ENCODE results near the gene MEAK7. TPM values are rescaled to one million over a fixed set of nuclear protein-coding genes. Genes with fewer than 3 reads are reported as not detected.

Gene MEAK7, protein sequence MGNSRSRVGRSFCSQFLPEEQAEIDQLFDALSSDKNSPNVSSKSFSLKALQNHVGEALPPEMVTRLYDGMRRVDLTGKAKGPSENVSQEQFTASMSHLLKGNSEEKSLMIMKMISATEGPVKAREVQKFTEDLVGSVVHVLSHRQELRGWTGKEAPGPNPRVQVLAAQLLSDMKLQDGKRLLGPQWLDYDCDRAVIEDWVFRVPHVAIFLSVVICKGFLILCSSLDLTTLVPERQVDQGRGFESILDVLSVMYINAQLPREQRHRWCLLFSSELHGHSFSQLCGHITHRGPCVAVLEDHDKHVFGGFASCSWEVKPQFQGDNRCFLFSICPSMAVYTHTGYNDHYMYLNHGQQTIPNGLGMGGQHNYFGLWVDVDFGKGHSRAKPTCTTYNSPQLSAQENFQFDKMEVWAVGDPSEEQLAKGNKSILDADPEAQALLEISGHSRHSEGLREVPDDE
- total RNA-seq, result 36.7 and 47.9 TPM in 2 replicates

DNA sequence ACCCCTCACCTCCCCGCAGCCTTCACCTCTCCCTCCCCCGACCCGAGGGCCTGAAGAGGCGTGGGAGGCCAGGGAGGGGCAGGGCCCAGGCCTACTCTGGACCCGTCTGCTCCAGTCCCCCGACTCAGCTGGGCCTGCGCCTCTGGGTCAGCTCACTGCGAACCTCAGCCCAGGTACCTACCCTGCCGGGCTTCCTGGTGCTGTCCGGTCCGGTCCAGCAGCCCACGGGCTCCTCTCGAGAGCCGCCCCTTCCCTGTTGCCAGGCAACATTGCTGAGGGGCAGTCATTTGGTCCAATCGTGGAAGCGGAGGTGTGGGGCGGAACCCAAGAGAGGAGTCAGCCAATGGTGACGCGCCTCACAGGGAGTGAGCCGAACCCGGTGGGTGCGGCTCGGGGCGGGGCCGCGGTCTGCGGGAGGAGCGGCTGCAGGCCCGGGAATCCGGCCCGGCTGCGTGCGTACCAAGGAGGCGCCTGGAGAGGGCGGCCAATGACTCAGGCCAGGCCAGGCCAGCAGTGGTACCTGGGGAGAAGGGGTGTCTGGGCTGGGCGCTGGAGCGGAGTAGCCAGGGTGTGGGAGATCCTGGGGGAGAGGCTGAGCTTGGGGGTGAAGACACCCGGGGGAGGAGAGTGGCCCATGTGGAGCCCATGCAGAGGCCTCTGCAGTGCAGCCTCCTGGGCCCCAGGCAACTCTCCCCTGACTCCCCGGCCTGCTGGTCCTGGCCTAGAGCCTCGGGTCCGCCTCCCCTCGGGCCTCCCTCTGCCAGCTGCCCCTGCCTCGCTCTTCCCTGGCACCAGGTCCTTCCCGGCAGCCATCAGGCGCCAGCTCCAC, at the start of gene MEAK7:
TSS of gene MEAK7 (minus strand) at position 240 of the 829 bp plus-strand sequence. CDS start 6,573 bp downstream, outside the sequence.
- TF ChIP-seq, protein P1, sequence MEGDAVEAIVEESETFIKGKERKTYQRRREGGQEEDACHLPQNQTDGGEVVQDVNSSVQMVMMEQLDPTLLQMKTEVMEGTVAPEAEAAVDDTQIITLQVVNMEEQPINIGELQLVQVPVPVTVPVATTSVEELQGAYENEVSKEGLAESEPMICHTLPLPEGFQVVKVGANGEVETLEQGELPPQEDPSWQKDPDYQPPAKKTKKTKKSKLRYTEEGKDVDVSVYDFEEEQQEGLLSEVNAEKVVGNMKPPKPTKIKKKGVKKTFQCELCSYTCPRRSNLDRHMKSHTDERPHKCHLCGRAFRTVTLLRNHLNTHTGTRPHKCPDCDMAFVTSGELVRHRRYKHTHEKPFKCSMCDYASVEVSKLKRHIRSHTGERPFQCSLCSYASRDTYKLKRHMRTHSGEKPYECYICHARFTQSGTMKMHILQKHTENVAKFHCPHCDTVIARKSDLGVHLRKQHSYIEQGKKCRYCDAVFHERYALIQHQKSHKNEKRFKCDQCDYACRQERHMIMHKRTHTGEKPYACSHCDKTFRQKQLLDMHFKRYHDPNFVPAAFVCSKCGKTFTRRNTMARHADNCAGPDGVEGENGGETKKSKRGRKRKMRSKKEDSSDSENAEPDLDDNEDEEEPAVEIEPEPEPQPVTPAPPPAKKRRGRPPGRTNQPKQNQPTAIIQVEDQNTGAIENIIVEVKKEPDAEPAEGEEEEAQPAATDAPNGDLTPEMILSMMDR (IDR thresholded peaks at IDR 0.05; ENCODE audit: insufficient read depth, low read length, severe bottlenecking), result no peak
- DNase-seq (ENCODE audit: low read depth) (peak; percentile 90), FAIRE-seq (no peak)
- Histone ChIP-seq H3K36me3 (ENCODE audit: control insufficient read depth, insufficient read depth, low read length) (peaks cover 10% of the 10 kb centered on the region), H3K4me3 (ENCODE audit: low read depth, low read length) (peak within 1 kb of the TSS; percentile 86), H3K27me3 (ENCODE audit: control insufficient read depth, insufficient read depth, low read length) (no peaks in the 10 kb centered on the region)

DNA sequence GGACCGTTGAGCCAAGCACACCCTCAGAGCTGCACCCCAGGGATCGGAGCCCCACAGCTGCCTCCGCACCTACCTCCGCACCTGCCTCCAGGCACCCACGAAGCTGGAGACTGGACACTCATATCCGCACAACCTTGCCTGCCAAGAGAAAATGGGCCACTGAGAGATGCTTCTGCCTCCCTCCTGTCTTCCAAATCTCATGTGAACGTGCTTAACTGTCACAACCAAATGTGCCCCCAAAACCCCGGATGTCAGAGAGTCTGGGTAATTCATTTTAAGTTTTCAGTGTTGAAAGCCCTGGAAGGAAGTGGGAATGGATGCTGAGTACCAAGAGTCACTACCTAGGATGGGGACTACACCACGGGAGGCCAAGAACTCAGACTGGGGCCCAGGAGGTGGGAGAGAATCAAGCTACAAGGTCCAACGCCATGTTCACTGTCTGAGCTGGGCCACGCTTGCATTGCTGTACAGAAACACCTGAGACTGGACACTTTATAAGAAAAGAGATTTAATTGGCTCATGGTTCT, 49.5 kb upstream of the MEAK7 start:
- FAIRE-seq (no peak), DNase-seq (ENCODE audit: low read depth) (no peak)
- no peaks in the 10 kb centered on the region for H3K36me3 ChIP-seq (ENCODE audit: control insufficient read depth, insufficient read depth, low read length)
- H3K4me3 ChIP-seq (ENCODE audit: low read depth, low read length), result no peak overlapping the region
- TF ChIP-seq, protein P1 (IDR thresholded peaks at IDR 0.05; ENCODE audit: insufficient read depth, low read length, severe bottlenecking), result no peak
- no peaks in the 10 kb centered on the region for H3K27me3 ChIP-seq (ENCODE audit: control insufficient read depth, insufficient read depth, low read length)

DNA sequence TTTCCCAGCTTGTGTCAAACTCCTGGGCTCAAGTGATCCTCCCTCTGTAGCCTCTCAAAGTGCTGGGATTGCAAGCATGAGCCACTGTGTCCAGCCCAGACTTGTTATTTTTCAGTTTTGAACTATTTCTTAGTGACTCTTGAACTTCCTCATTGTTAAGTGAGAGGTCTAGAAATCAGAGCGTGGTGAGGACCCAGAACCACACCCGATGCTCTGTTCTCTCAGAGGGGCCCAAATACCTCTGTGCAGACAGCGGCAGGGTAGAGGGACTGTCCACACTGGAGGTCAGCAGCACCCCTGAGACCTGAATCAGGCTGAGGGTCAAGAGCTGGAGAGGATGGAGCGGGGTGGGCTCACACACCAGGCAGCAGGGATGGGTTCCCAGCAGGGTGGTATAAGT, 47.7 kb upstream of the MEAK7 start:
- no peak overlapping the region for H3K4me3 ChIP-seq (ENCODE audit: low read depth, low read length)
- DNase-seq (ENCODE audit: low read depth) (peak; percentile 57), FAIRE-seq (no peak)
- H3K36me3 ChIP-seq (ENCODE audit: control insufficient read depth, insufficient read depth, low read length), result no peaks in the 10 kb centered on the region
- no peaks in the 10 kb centered on the region for H3K27me3 ChIP-seq (ENCODE audit: control insufficient read depth, insufficient read depth, low read length)
- TF ChIP-seq, protein P1 (IDR thresholded peaks at IDR 0.05; ENCODE audit: insufficient read depth, low read length, severe bottlenecking), result no peak

DNA sequence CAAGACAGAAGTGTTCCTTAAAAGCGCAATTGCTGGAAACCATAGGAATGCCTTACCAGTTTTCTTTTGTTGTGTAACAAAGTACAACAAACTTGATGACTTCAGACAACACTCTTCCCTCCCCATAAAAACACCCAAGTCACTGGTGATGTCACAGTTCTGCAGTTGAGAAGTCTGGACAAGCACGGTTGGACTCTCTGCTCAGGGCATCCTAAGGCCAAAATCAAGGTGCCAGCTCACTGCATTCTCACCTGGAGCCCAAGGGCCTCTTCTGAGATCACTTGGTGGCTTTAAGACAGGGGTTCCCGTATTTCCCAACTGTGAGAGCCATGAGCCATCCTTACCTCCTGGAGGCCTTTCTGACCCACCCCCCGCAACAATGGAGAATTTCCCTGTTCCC, 45.6 kb upstream of the MEAK7 start:
- DNase-seq (ENCODE audit: low read depth) (peak; percentile 76), FAIRE-seq (no peak)
- TF ChIP-seq, protein P1 (IDR thresholded peaks at IDR 0.05; ENCODE audit: insufficient read depth, low read length, severe bottlenecking), result no peak

DNA sequence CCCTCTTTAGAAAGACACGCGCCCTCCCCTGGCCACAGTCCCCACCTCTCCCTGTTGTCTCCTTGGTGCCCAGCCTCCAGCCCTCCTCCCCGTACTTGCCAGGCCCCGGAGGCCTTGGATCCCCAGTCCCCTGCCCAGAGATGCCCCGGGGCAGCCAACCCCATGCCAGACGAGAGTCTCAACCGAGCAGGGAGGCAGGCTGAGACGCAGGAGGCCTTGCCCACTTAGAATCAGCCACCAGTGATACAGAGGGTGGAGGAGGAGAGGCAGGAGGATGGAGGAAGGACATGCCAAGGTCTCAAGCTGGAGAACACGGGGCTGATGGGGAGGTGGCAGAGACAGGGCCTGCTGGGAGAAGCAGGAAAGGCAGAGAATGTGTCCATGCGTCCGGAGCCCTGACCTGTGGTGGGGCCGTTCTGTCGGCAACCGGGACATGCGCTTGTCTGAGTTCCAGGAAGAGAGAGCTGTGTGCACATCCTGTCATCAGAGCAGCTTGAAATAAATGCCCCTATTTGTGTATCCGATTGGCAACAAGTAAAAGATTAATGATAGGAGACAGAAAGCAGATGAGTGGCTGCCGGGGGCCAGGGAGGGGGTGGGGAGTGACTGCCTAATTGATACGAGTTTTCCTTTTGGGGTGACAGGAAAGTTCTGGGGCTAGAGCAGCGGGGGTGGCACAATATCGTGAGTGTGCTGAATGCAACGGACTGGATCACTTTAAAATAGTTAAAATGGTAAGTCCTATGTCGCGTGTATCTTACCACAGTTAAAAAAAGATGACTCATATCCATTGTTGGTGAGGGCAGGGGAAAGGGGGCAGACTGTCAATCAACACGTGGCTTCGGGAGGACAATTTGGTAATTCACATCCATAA, 44.7 kb upstream of the MEAK7 start:
- TF ChIP-seq, protein P1 (IDR thresholded peaks at IDR 0.05; ENCODE audit: insufficient read depth, low read length, severe bottlenecking), result no peak
- peak; percentile 32 for FAIRE-seq
- no peaks in the 10 kb centered on the region for H3K36me3 ChIP-seq (ENCODE audit: control insufficient read depth, insufficient read depth, low read length)

More for the DNA sequence above, 45.6 kb upstream of the MEAK7 start:
- Histone ChIP-seq H3K36me3 (ENCODE audit: control insufficient read depth, insufficient read depth, low read length) (no peaks in the 10 kb centered on the region), H3K4me3 (ENCODE audit: low read depth, low read length) (no peak overlapping the region), H3K27me3 (ENCODE audit: control insufficient read depth, insufficient read depth, low read length) (no peaks in the 10 kb centered on the region)

More for the DNA sequence above, 44.7 kb upstream of the MEAK7 start:
- DNase-seq (ENCODE audit: low read depth), result no peak
- no peak overlapping the region for H3K4me3 ChIP-seq (ENCODE audit: low read depth, low read length)
- no peaks in the 10 kb centered on the region for H3K27me3 ChIP-seq (ENCODE audit: control insufficient read depth, insufficient read depth, low read length)

All from bronchial epithelial cell (primary cell).